ENCODE results near the gene ZNF77.

ZNF77 gene

GRCh38 chr19:2981898-2982297 is 37.1 kb upstream of the ZNF77 start:
- TF ChIP-seq SIN3A (IDR thresholded peaks at IDR 0.05; ENCODE audit: borderline replicate concordance, insufficient read depth, low read length), result no peak
- no peak for TF ChIP-seq REST (IDR thresholded peaks at IDR 0.05; ENCODE audit: insufficient read depth in 1 of 2, low read depth in 2 of 2, low read length in 2 of 2)
- no peak for TF ChIP-seq FOXP2 (optimal IDR thresholded peaks at IDR 0.05; ENCODE audit: borderline replicate concordance, extremely low read depth, extremely low read length, insufficient read depth)
- no peak for TF ChIP-seq POLR2AphosphoS5 (IDR thresholded peaks at IDR 0.05; ENCODE audit: low read depth, low read length)
- TF ChIP-seq TAF1 (IDR thresholded peaks at IDR 0.05; ENCODE audit: borderline replicate concordance, insufficient read depth, low read length), result no peak

GRCh38 chr19:2978772-2979171 is 34.0 kb upstream of the ZNF77 start:
- TF ChIP-seq FOXP2 (optimal IDR thresholded peaks at IDR 0.05; ENCODE audit: borderline replicate concordance, extremely low read depth, extremely low read length, insufficient read depth) (no peak), POLR2AphosphoS5 (IDR thresholded peaks at IDR 0.05; ENCODE audit: low read depth, low read length) (no peak), TAF1 (IDR thresholded peaks at IDR 0.05; ENCODE audit: borderline replicate concordance, insufficient read depth, low read length) (no peak), REST (IDR thresholded peaks at IDR 0.05; ENCODE audit: insufficient read depth in 1 of 2, low read depth in 2 of 2, low read length in 2 of 2) (no peak), SIN3A (IDR thresholded peaks at IDR 0.05; ENCODE audit: borderline replicate concordance, insufficient read depth, low read length) (no peak)

- TF ChIP-seq TAF1 (IDR thresholded peaks at IDR 0.05; ENCODE audit: borderline replicate concordance, insufficient read depth, low read length) (no peak), SIN3A (IDR thresholded peaks at IDR 0.05; ENCODE audit: borderline replicate concordance, insufficient read depth, low read length) (no peak), POLR2AphosphoS5 (IDR thresholded peaks at IDR 0.05; ENCODE audit: low read depth, low read length) (no peak), FOXP2 (optimal IDR thresholded peaks at IDR 0.05; ENCODE audit: borderline replicate concordance, extremely low read depth, extremely low read length, insufficient read depth) (no peak), REST (IDR thresholded peaks at IDR 0.05; ENCODE audit: insufficient read depth in 1 of 2, low read depth in 2 of 2, low read length in 2 of 2) (no peak)
These were observed 33.5 kb upstream of the ZNF77 start for GRCh38 chr19:2978166-2978767.

GRCh38 chr19:2977746-2978138 is 33.0 kb upstream of the ZNF77 start:
- TF ChIP-seq FOXP2 (optimal IDR thresholded peaks at IDR 0.05; ENCODE audit: borderline replicate concordance, extremely low read depth, extremely low read length, insufficient read depth), result no peak
- no peak for TF ChIP-seq SIN3A (IDR thresholded peaks at IDR 0.05; ENCODE audit: borderline replicate concordance, insufficient read depth, low read length)
- no peak for TF ChIP-seq REST (IDR thresholded peaks at IDR 0.05; ENCODE audit: insufficient read depth in 1 of 2, low read depth in 2 of 2, low read length in 2 of 2)
- TF ChIP-seq TAF1 (IDR thresholded peaks at IDR 0.05; ENCODE audit: borderline replicate concordance, insufficient read depth, low read length), result no peak
- no peak for TF ChIP-seq POLR2AphosphoS5 (IDR thresholded peaks at IDR 0.05; ENCODE audit: low read depth, low read length)

Data from PFSK-1 (cell line).